ENCODE results near the gene CIB4.

GRCh38 chr2:26609205-26609631 is 31.9 kb downstream of the CIB4 start:
- TF ChIP-seq POLR2A (IDR thresholded peaks at IDR 0.05) (no peak), CTCF (IDR thresholded peaks at IDR 0.05) (no peak)
